GM10248 (cell line): Measurements from ENCODE around the gene NPTXR.
A peak's percentile ranks its signal among the peaks of the same experiment; 100 is the strongest.

Experiments used
- CTCF ChIA-PET: fragments of 300-600 bp; sonication (Branson Sonifier 250); formaldehyde crosslinking; extraction: SDS; loops from one replicate; lab custom pipeline; 2021; ENCODE audit warnings: antibody characterized with exemption; lab: Yijun Ruan, JAX
- POLR2A ChIA-PET: fragments of 350-650 bp; sonication (Branson Sonifier 250); formaldehyde crosslinking; extraction: SDS; loops from one replicate; lab custom pipeline; 2020; ENCODE audit warnings: antibody characterized with exemption; lab: Yijun Ruan, JAX
- DNase-seq: peaks from one replicate; pipeline ENCODE4 v3.0.0; 2012; ENCODE audit errors: extremely low spot score
- CTCF ChIP-seq: IDR thresholded peaks from 2 replicates; pipeline ENCODE4 v1.5.1; 2012; ENCODE audit warnings: mild to moderate bottlenecking, low read depth; ENCODE audit errors: extremely low read depth, missing control alignments, control extremely low read depth

NPTXR gene

GRCh38 chr22:38788021-38788816, 55.6 kb downstream of the NPTXR start:
- ChIA-PET CTCF (no interaction called here), POLR2A (no interaction called here)
- TF ChIP-seq CTCF, result no peak
- DNase-seq, result no peak

- DNase-seq, result no peak
- ChIA-PET CTCF (no interaction called here), POLR2A (no interaction called here)
- TF ChIP-seq CTCF, result no peak
Observed at GRCh38 chr22:38786631-38787030, 57.2 kb downstream of the NPTXR start.

- no peak for TF ChIP-seq CTCF
- CTCF ChIA-PET, result interaction anchor here (0.8 to 1.5 kb wide), 5 partner anchors 16 to 85 kb away, joined by 3 to 8 read pairs (median 3); no protein-coding TSS in a partner anchor
- DNase-seq, result no peak
- POLR2A ChIA-PET, result no interaction called here
Observed at GRCh38 chr22:38784856-38785255, 59.0 kb downstream of the NPTXR start.

- DNase-seq, result no peak
- TF ChIP-seq CTCF, result no peak
- ChIA-PET CTCF (interaction anchor here (0.8 to 1.5 kb wide), 3 partner anchors 15 to 45 kb away, joined by 3 to 8 read pairs (median 3); no protein-coding TSS in a partner anchor), POLR2A (no interaction called here)
Observed at GRCh38 chr22:38784035-38784434, 59.8 kb downstream of the NPTXR start.

- CTCF ChIA-PET, result interaction anchor here (0.9 to 1.1 kb wide), 2 partner anchors 14 to 15 kb away, joined by 3 to 7 read pairs; no protein-coding TSS in a partner anchor
- POLR2A ChIA-PET, result no interaction called here
- TF ChIP-seq CTCF, result no peak
- DNase-seq, result no peak
Observed at GRCh38 chr22:38783095-38783615, 60.7 kb downstream of the NPTXR start.

- DNase-seq, result peak; percentile 19
- TF ChIP-seq CTCF, result no peak
- ChIA-PET CTCF (interaction anchor here (1.1 to 1.6 kb wide), 2 partner anchors 13 to 14 kb away, joined by 7 to 12 read pairs; no protein-coding TSS in a partner anchor), POLR2A (no interaction called here)
Observed at GRCh38 chr22:38782402-38783094, 61.3 kb downstream of the NPTXR start.
